T47D (cell line): ENCODE data around the gene EPC1.
"Not testable (repeated sequence)": the region's sequence is repeated elsewhere in the genome, so short reads cannot be mapped to it uniquely, and the experiment has no call there.

Source experiments
- DNase-seq, 2 experiments: peaks; one replicate each; pipeline versions ENCODE4 v3.0.0 to v3.0.0-alpha.2; 2011 to 2012; ENCODE audit warnings: low read depth in 1 of 2, low spot score in 1 of 2
- JUND ChIP-seq: IDR thresholded peaks from 2 replicates; pipeline ENCODE4 v1.6.1; 2012; ENCODE audit warnings: low read depth
- in situ Hi-C: cut with HindIII; loops from 2 replicates; pipeline ENCODE4 v1.10.0; 2016; ENCODE audit warnings: low sequenced_read_pairs, low pct_unique_long_range_greater_than_20kb

Gene EPC1

DNA sequence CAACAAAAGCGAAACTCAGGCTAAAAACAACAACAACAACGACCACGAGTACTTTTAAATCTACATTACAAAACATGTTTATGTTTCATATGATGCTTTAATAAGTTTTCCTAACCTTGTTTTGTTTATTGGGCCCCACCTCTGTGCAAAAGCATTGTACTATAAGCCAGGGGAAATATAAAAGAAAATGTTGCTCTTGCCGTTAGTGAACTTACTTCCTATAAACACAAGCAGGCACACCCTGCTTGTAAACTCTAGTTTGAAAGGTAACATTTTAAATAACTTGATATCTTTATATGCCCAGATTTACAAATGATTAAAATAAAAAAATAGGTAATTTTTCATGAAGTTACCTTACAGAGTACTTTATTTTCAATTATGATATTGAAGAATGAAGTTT, 19.2 kb upstream of the EPC1 start:
- in situ Hi-C loops, result no loop called here
- TF ChIP-seq JUND, result no peak
- DNase-seq, result no peak

- in situ Hi-C loops, DNase-seq: not testable (repeated sequence)
Observed at GRCh38 chr10:32365404-32365803, 18.4 kb upstream of the EPC1 start.

DNA sequence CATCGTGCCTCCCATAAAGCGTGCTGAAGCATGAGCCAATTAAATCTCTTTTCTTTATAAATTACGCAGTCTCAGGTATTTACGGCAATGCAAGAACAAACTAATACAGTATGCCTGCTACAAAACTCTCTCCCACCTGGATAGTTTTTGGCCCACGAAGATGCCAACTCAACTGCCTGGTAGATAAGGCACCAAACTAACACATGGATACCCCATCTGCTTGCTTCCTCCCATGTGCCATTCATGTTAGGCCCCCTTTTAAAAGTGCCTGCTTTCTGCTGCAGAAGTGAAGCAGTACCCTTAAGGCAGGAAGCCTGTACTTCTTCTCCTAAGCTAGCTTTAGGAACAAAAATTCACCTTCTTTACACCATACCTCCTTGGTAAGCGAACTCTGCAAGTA, 15.6 kb upstream of the EPC1 start:
- no peak for TF ChIP-seq JUND
- no peak for DNase-seq
- in situ Hi-C loops, result no loop called here

GRCh38 chr10:32360884-32361283, 13.9 kb upstream of the EPC1 start:
- no peak for TF ChIP-seq JUND
- in situ Hi-C loops, result no loop called here
- no peak for DNase-seq

GRCh38 chr10:32360241-32360640, 13.3 kb upstream of the EPC1 start:
- no peak for TF ChIP-seq JUND
- peak in 1 of 2 experiments; percentile 71 for DNase-seq
- in situ Hi-C loops, result no loop called here

DNA sequence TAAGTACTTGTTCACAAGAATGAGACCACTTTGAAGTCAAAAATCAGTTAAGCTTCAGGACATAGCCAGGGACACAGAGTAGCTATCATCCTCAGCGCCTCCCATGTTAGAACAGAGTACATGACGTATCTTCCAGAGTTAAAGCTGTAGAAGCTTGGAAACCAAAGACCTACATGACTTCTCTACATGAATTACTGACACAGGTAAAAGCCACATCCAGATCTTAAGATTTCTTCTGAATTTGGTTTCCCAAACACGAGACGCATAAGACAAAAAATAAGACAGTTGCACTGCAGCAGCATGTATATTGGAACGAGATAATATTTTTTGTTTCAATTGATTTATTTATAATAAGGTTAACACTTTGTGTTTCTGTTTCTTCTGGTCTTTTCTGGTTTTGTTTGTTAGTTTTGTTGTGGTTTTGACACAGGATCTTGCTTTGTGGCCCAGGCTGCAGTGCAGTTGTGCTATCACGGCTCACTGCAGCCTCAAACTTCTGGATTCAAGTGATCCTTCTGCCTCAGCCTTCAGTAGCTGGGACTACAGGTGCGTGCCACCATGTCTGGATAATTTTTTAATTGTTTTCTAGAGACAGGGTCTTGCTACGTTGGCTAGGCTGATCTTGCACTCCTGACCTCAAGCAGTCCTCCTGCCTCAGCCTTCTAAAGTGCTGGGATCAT, 10.2 kb upstream of the EPC1 start:
- TF ChIP-seq JUND, result no peak
- no peak for DNase-seq
- in situ Hi-C loops, result no loop called here

GRCh38 chr10:32354690-32355089, 7.7 kb upstream of the EPC1 start:
- in situ Hi-C loops, DNase-seq: not testable (repeated sequence)

GRCh38 chr10:32350811-32351350, 3.9 kb upstream of the EPC1 start:
- no peak for TF ChIP-seq JUND
- in situ Hi-C loops, result no loop called here
- DNase-seq, result no peak

- no peak for TF ChIP-seq JUND
- DNase-seq, result no peak
- in situ Hi-C loops, result no loop called here
Observed at GRCh38 chr10:32349968-32350738, 3.2 kb upstream of the EPC1 start.

- in situ Hi-C loops, result no loop called here
- no peak for DNase-seq
- TF ChIP-seq JUND, result no peak
Observed at GRCh38 chr10:32349199-32349585, 2.2 kb upstream of the EPC1 start.

DNA sequence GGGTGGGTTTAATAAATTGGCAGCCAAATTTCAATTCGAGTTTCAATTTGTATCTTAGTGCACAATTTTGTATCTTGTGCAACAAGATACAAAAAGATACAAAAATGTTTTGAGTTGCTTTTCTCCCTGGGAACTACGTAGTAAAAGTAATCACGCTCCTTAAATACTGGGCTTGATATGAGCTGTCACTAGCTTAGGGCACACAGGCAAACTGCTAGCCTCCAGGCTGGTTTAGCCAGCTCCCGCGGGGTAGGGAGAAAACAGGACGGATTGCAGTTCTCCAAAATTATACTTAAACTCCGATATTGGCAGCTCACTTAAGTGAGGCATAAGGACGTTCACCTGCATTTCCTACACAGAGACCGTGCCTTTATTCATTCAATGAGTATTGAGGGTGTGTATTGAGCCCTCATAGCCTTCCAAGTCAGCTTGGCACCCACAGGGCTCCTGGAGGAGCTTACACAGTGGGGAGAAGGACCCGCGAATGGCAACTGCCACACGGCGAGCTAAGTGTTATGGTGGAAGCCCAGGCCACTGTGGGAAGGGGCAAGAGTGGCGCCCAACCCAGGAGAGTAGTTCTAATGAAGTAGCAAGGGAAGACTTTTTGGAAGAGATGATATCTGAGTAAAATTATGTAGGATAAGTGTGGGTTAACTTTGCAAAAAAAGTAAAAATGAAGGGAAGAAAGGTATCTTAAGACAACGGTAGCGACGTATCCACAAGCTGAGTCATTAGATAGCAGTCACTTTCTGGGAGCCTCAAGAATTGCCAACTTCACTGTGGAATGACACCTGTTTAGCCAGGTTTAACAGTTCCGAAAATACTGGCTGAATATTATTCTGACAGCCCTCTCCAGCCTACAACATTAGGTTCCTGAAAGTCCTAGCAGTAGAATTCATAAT, 1.6 kb upstream of the EPC1 start:
- in situ Hi-C loops, result no loop called here
- TF ChIP-seq JUND, result no peak
- no peak for DNase-seq

DNA sequence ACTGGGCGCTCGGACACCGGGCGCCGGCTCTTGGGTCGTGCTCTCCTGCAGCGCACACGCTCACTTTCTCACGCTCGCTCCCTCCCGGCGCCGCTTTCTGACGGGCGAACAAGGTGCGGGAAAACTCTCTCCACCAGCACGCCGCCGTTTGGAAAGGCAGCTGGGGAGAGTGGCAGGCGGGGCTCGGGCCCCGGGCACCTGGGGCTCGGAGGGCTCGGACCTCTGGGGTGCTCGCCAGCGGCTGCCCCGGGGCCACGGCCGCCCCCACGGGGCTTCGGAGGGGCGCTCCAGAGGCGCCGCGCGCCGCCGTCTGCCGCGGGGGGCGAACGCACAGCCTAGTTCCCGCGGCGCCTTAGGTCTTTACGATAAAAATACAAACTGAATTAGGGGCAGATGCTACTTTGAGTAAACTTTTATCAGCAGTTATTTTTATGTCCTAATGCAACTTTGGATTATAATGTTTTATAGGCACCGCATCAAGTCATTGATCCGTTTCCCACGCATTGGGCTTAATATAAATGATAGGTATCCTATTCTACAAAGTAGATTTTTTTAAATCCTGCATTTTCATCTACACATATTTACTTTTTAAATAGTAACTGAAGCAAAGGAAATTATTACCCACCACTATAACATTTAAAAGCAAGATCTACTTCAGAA, 535 bp upstream of the EPC1 start:
- DNase-seq, result no peak
- in situ Hi-C loops, result no loop called here
- TF ChIP-seq JUND, result no peak
